ENCODE measurements around the gene SLC6A1. TPM values are rescaled to one million over a fixed set of nuclear protein-coding genes. Genes with fewer than 3 reads are reported as not detected.
A peak's percentile ranks its signal among the peaks of the same experiment; 100 is the strongest.

Gene SLC6A1
- total RNA-seq, 1 experiment from 2014 or later, result not detected

GRCh38 chr3:10973046-10973595, 19.4 kb upstream of the SLC6A1 start:
- no peak overlapping the region for H3K9ac ChIP-seq (ENCODE audit: low read length)
- intact Hi-C loops (cut with micrococcal nuclease), result no loop called here
- no peaks in the 10 kb centered on the region for H4K20me1 ChIP-seq (ENCODE audit: insufficient read depth)
- no peak overlapping the region for H3K4me2 ChIP-seq (ENCODE audit: low read length)
- ChIA-PET POLR2A (no interaction called here), RAD21 (ENCODE audit: low non-redundant PET in 1 of 2, low total read pairs in 2 of 2, uncharacterized antibody in 2 of 2, unreplicated experiment in 2 of 2) (no interaction called here), CTCF (no interaction called here)
- H3K4me1 ChIP-seq (ENCODE audit: control insufficient read depth in 1 of 2, insufficient read depth in 2 of 2, low read length in 2 of 2), result no peaks in the 10 kb centered on the region
- no peaks in the 10 kb centered on the region for H3K9me2 ChIP-seq (ENCODE audit: insufficient read depth)
- H3K36me3 ChIP-seq (ENCODE audit: control insufficient read depth in 1 of 2, insufficient read depth in 2 of 2, low read length in 2 of 2), result no peaks in the 10 kb centered on the region
- no peaks in the 10 kb centered on the region for H3K9me3 ChIP-seq (ENCODE audit: control insufficient read depth in 1 of 2, insufficient read depth in 1 of 2, low read depth in 1 of 2, low read length in 2 of 2)
- DNase-seq (ENCODE audit: low read depth, low spot score) (no peak), ATAC-seq (peak; percentile 18; the same call in 1 of the 2 replicates)
- no TSS peak for BruUV-seq (replicated peaks)
- H3K79me2 ChIP-seq (ENCODE audit: insufficient read depth, low read length), result no peaks in the 10 kb centered on the region
- H2AFZ ChIP-seq (ENCODE audit: low read depth, low read length, poor library complexity, severe bottlenecking), result no peak overlapping the region
- peaks cover 64% of the 10 kb centered on the region for H3K27me3 ChIP-seq (ENCODE audit: insufficient read depth, low read length)
- H3K4me3 ChIP-seq (replicated peaks in 1 of 2; ENCODE audit: low read depth in 1 of 2, low read length in 2 of 2), result no peak overlapping the region
- H3K27ac ChIP-seq (ENCODE audit: low read depth, low read length), result no peak overlapping the region
- TF ChIP-seq ZBTB33 (IDR thresholded peaks at IDR 0.05; ENCODE audit: extremely low read depth, insufficient replicate concordance, low read length), result no peak
- TF ChIP-seq RAD21 (IDR thresholded peaks at IDR 0.05; ENCODE audit: low read depth), result peak; percentile 55
- TF ChIP-seq CBX3 (IDR thresholded peaks at IDR 0.05; ENCODE audit: low read depth), result no peak
- TF ChIP-seq ZFX (IDR thresholded peaks at IDR 0.05), result no peak
- TF ChIP-seq CTCF (IDR thresholded peaks at IDR 0.05 in 2 of 3, conservative IDR thresholded peaks at IDR 0.05 in 1 of 3; ENCODE audit: borderline replicate concordance in 1 of 3, insufficient read depth in 1 of 3, low read depth in 2 of 3, low read length in 2 of 3), result peak; percentile 11 to 29 (median 16); a peak in 1 of 6 replicates

Measured in HCT116 (cell line).